Kidney (tissue), 14 donors: ENCODE measurements around the gene GRB10. TPM values are rescaled to one million over a fixed set of nuclear protein-coding genes. Genes with fewer than 3 reads are reported as not detected.

Experiments used
- DNase-seq, 5 donors: peaks; one replicate each; pipeline ENCODE4 v3.0.0-alpha.2; 2013 to 2020
- FAIRE-seq: peaks from 2 replicates; lab custom pipeline; 2012; peaks lifted over from hg19 to GRCh38; lab: Jason Lieb, UNC
- H3K27ac ChIP-seq, 2 donors: one replicate each; pipeline ENCODE4 v1.7.0; 2013; ENCODE audit warnings: low read depth in 2 of 2, low read length in 2 of 2, inconsistent platforms in 1 of 2
- H3K27me3 ChIP-seq: one replicate; pipeline ENCODE4 v1.7.1; 2013; ENCODE audit warnings: low read length, inconsistent platforms; ENCODE audit not compliant: control insufficient read depth, insufficient read depth
- H3K36me3 ChIP-seq, 3 donors: one replicate each; pipeline versions ENCODE4 v1.7.0 to v1.7.1; 2013; ENCODE audit warnings: low read length in 3 of 3, control low read depth in 1 of 3, inconsistent platforms in 1 of 3; ENCODE audit not compliant: insufficient read depth in 3 of 3, control insufficient read depth in 2 of 3
- H3K4me1 ChIP-seq, 3 donors: one replicate each; pipeline versions ENCODE4 v1.7.0 to v1.7.1; 2013; ENCODE audit warnings: low read length in 3 of 3, inconsistent platforms in 1 of 3, low read depth in 1 of 3; ENCODE audit not compliant: control insufficient read depth in 2 of 3, insufficient read depth in 2 of 3
- H3K4me3 ChIP-seq, 3 donors: one replicate each; pipeline versions ENCODE4 v1.7.0 to v1.8.1; 2013; ENCODE audit warnings: low read length in 3 of 3, control low read depth in 1 of 3, inconsistent platforms in 1 of 3
- H3K9ac ChIP-seq, 3 donors: one replicate each; pipeline versions ENCODE4 v1.7.0 to v1.7.1; 2013; ENCODE audit warnings: low read length in 3 of 3, control low read depth in 1 of 3, inconsistent platforms in 1 of 3
- H3K9me3 ChIP-seq, 3 donors: one replicate each; pipeline versions ENCODE4 v1.7.0 to v1.7.1; 2013; ENCODE audit warnings: low read length in 3 of 3, control low read depth in 1 of 3, inconsistent platforms in 1 of 3; ENCODE audit not compliant: control insufficient read depth in 2 of 3, insufficient read depth in 1 of 3
- intact Hi-C: fragments of 100-400 bp; cut with DNase I; formaldehyde crosslinking; loops from one replicate; pipeline ENCODE4 v1.11.1; 2022
- polyA plus RNA-seq: library from polyadenylated mRNA; stranded (reverse); fragments of 350-450 nt; fragmentation: Illumina TruSeq; extraction: RNeasy Lipid Tissue Mini Kit (QIAGEN cat#74804); gene quantifications from one replicate; pipeline ENCODE4 v1.2.3, GENCODE V29; 2014; ENCODE audit warnings: low read depth, low replicate concordance; ENCODE audit not compliant: insufficient read depth
- total RNA-seq: library from RNA; stranded (reverse); fragmentation: NEBNext Ultra II Directional; extraction: Animal tissue kit (Norgen Biotek cat#: 25700); gene quantifications from one replicate; pipeline ENCODE4 v1.2.1, GENCODE V29; 2021
- TF ChIP-seq, protein P1 (sequence below): IDR thresholded peaks from 3 replicates; pipeline ENCODE4 v1.5.1; 2012; ENCODE audit warnings: mild to moderate bottlenecking, moderate library complexity, borderline replicate concordance; ENCODE audit not compliant: insufficient read depth; ENCODE audit errors: extremely low read depth
- donor health status: control.
- donor health status: control.
- donor health status: control.
- donor health status: control.
- donor health status: control.
- donor health status: DM: yes; HTN: yes; CAD: no.
- donor health status: Normal renal cell carcinoma (clear cell type).

Gene GRB10
- total and polyA plus RNA-seq, 2 donors from 2014 or later, result 32.3 to 57.8 TPM

DNA sequence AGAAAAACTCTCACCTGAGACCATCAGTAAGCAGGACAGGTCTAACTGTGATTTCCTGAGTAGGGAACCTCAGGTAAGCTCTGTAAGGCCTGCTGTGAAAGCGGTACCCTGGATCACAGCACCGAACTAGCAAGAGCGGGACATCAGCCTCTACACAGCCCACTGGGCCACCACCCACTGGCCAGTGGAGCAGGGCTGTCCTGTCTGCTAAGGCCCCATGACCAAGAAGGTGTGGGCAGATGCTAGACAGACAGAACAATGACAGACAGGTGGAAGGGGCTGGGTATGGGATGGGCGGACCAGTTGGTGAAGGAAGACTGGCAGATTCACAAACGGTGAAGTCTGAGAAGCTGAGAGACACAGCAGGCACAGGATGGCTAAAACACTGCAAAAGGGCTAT, 138.1 kb downstream of the GRB10 start:
- TF ChIP-seq, protein P1, sequence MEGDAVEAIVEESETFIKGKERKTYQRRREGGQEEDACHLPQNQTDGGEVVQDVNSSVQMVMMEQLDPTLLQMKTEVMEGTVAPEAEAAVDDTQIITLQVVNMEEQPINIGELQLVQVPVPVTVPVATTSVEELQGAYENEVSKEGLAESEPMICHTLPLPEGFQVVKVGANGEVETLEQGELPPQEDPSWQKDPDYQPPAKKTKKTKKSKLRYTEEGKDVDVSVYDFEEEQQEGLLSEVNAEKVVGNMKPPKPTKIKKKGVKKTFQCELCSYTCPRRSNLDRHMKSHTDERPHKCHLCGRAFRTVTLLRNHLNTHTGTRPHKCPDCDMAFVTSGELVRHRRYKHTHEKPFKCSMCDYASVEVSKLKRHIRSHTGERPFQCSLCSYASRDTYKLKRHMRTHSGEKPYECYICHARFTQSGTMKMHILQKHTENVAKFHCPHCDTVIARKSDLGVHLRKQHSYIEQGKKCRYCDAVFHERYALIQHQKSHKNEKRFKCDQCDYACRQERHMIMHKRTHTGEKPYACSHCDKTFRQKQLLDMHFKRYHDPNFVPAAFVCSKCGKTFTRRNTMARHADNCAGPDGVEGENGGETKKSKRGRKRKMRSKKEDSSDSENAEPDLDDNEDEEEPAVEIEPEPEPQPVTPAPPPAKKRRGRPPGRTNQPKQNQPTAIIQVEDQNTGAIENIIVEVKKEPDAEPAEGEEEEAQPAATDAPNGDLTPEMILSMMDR, result no peak
- Histone ChIP-seq H3K4me1 (peaks cover 0 to 11% (median 0%) of the 10 kb centered on the region in 3 donors), H3K9me3 (no peaks in the 10 kb centered on the region), H3K27ac (no peak overlapping the region), H3K27me3 (no peaks in the 10 kb centered on the region), H3K9ac (no peak overlapping the region), H3K4me3 (no peak overlapping the region), H3K36me3 (no peaks in the 10 kb centered on the region)
- FAIRE-seq (no peak), DNase-seq (no peak)
- intact Hi-C loops, result no loop called here

GRCh38 chr7:50644114-50644513, 138.6 kb downstream of the GRB10 start:
- no peak overlapping the region for H3K9ac ChIP-seq
- DNase-seq (no peak), FAIRE-seq (no peak)
- no peaks in the 10 kb centered on the region for H3K27me3 ChIP-seq
- no peaks in the 10 kb centered on the region for H3K36me3 ChIP-seq
- TF ChIP-seq, protein P1, result no peak
- H3K4me1 ChIP-seq, result peaks cover 0 to 11% (median 0%) of the 10 kb centered on the region in 3 donors
- intact Hi-C loops, result no loop called here
- no peaks in the 10 kb centered on the region for H3K9me3 ChIP-seq
- H3K4me3 ChIP-seq, result no peak overlapping the region
- H3K27ac ChIP-seq, result no peak overlapping the region

- peaks cover 0 to 11% (median 0%) of the 10 kb centered on the region in 3 donors for H3K4me1 ChIP-seq
- peak overlapping the region in 1 of 2 donors; percentile 18 for H3K27ac ChIP-seq
- H3K4me3 ChIP-seq, result no peak overlapping the region
- H3K27me3 ChIP-seq, result no peaks in the 10 kb centered on the region
- H3K9me3 ChIP-seq, result peaks cover 0 to under 1% (median 0%) of the 10 kb centered on the region in 3 donors
- intact Hi-C loops, result no loop called here
- FAIRE-seq, result no peak
- no peak for DNase-seq
- no peaks in the 10 kb centered on the region for H3K36me3 ChIP-seq
- TF ChIP-seq, protein P1, result no peak
- no peak overlapping the region for H3K9ac ChIP-seq
Measured at GRCh38 chr7:50641442-50642405, 141.0 kb downstream of the GRB10 start.
